ENCODE measurements around the gene GOLGA6B.
"Not testable (repeated sequence)": the region's sequence is repeated elsewhere in the genome, so short reads cannot be mapped to it uniquely, and the experiment has no call there.

GOLGA6B gene

DNA sequence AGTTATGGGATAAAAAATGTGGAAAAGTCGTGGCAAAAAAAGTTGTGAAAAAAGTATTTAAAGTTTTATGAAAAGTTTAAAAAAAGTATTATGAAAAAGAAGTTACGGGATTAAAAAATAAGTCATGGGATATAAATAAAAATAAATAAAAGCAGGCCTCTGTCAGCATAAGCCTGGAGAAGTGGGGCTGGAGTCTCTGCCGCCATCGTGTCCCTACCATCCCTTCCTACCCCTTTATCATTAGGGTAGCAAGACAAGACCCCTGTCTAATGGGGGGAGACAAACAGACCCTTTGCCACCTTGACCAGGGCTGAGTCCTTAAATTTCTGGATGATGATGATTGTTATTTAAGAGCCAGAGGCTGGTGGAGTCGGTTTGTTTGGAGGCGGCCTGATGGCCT, 15.3 kb downstream of the GOLGA6B start:
- H3K4me3 ChIP-seq (ENCODE audit: control insufficient read depth in 1 of 7, extremely low read depth in 1 of 7, insufficient read depth in 4 of 7, low read depth in 2 of 7, low read length in 6 of 7); DNase-seq; POLR2A ChIA-PET; H3K27ac ChIP-seq (ENCODE audit: insufficient read depth in 1 of 2, low read depth in 1 of 2, low read length in 2 of 2, poor library complexity in 1 of 2, severe bottlenecking in 2 of 2); H3K9me3 ChIP-seq (ENCODE audit: control extremely low read depth in 1 of 5, control insufficient read depth in 4 of 5, insufficient read depth in 2 of 5, low read depth in 1 of 5, low read length in 4 of 5); H3K36me3 ChIP-seq (ENCODE audit: control insufficient read depth in 4 of 4, insufficient read depth in 4 of 4, low read length in 3 of 4); H3K27me3 ChIP-seq (replicated peaks in 2 of 5; ENCODE audit: control insufficient read depth in 4 of 5, insufficient read depth in 5 of 5, low read length in 4 of 5); CTCF ChIA-PET: not testable (repeated sequence)
- H3K4me1 ChIP-seq (ENCODE audit: control extremely low read depth in 1 of 4, control insufficient read depth in 4 of 4, insufficient read depth in 4 of 4, low read length in 3 of 4): peaks cover 0 to 11% (median 4%) of the 10 kb centered on the region in 4 experiments
- WGBS (ENCODE audit: insufficient coverage): no CpG with 5 or more reads among the region's 6 CpGs

DNA sequence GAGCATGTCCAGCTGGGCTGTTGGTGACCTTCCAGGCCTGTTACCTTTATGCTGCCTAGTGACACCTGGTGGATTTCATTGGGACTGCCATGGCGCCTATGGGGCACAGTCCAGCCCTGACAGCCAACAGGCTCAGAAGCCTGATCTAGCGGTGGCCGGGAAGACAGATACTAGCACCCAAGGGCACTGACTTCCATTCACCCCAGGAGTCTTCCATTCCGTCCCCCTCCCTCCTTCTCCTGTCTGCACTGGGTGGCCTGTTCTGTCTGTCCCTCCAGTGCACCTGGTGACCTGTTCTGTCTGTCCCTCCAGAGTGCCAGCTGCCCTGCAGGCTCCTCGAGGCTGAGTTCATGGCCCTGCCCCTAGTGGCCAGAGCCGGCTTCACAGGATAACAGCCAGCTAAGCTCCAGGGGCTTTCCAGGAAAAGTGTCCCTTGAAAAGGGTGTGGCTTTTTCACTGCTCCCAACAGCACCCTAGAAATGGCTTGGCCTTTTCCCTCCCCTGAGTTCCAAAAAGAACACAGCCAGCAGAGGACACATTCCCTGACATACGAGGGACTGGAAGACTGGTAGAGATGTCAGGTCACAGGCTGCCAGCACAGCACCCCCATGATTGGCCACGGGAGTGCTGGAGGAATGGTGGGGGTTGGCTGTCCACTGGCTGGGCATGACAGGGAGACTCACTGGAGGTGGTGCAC, 16.3 kb downstream of the GOLGA6B start:
- H3K4me1 ChIP-seq (ENCODE audit: control extremely low read depth in 1 of 4, control insufficient read depth in 4 of 4, insufficient read depth in 4 of 4, low read length in 3 of 4): peaks cover 0 to 11% (median 4%) of the 10 kb centered on the region in 4 experiments
- H3K4me3 ChIP-seq (ENCODE audit: control insufficient read depth in 1 of 7, extremely low read depth in 1 of 7, insufficient read depth in 4 of 7, low read depth in 2 of 7, low read length in 6 of 7): peak overlapping the region in 6 of 7 experiments; percentile 23 to 75 (median 44)
- H3K36me3 ChIP-seq (ENCODE audit: control insufficient read depth in 4 of 4, insufficient read depth in 4 of 4, low read length in 3 of 4); H3K27me3 ChIP-seq (replicated peaks in 2 of 5; ENCODE audit: control insufficient read depth in 4 of 5, insufficient read depth in 5 of 5, low read length in 4 of 5); POLR2A ChIA-PET; H3K27ac ChIP-seq (ENCODE audit: insufficient read depth in 1 of 2, low read depth in 1 of 2, low read length in 2 of 2, poor library complexity in 1 of 2, severe bottlenecking in 2 of 2); H3K9me3 ChIP-seq (ENCODE audit: control extremely low read depth in 1 of 5, control insufficient read depth in 4 of 5, insufficient read depth in 2 of 5, low read depth in 1 of 5, low read length in 4 of 5): not testable (repeated sequence)
- CTCF ChIA-PET: interaction anchor here (1.3 to 1.7 kb wide), 4 partner anchors 70 to 363 kb away, joined by 3 to 10 read pairs (median 4); no protein-coding TSS in a partner anchor
- peak; percentile 58 to 73 (median 72) for DNase-seq
- 2% methylated on average over 5 of the region's 8 CpGs for WGBS (ENCODE audit: insufficient coverage)

DNA sequence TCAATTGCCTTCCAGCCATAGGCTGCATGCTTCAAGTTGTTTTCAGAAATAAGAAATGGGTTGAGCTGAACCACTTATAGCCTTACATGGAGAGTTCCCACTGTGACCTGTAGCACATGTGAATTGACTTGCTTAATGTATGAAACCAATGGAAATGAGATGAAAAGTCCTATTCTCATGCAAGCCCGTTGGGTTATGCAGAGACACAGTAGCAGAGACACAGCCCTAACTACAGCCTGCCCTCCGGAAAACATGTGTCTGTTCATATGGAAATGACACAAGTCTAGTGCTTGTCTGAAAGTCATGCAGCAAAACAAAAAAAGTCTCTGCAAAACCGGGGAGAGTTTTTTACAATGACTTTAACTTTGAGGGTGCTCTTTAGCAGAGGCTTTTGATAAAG, 17.0 kb downstream of the GOLGA6B start:
- Histone ChIP-seq H3K9me3 (ENCODE audit: control extremely low read depth in 1 of 5, control insufficient read depth in 4 of 5, insufficient read depth in 2 of 5, low read depth in 1 of 5, low read length in 4 of 5) (no peaks in the 10 kb centered on the region), H3K4me1 (ENCODE audit: control extremely low read depth in 1 of 4, control insufficient read depth in 4 of 4, insufficient read depth in 4 of 4, low read length in 3 of 4) (peaks cover 0 to 11% (median 4%) of the 10 kb centered on the region in 4 experiments), H3K27me3 (replicated peaks in 2 of 5; ENCODE audit: control insufficient read depth in 4 of 5, insufficient read depth in 5 of 5, low read length in 4 of 5) (peaks cover 0 to 7% (median 0%) of the 10 kb centered on the region in 5 experiments), H3K27ac (ENCODE audit: insufficient read depth in 1 of 2, low read depth in 1 of 2, low read length in 2 of 2, poor library complexity in 1 of 2, severe bottlenecking in 2 of 2) (no peak overlapping the region), H3K4me3 (ENCODE audit: control insufficient read depth in 1 of 7, extremely low read depth in 1 of 7, insufficient read depth in 4 of 7, low read depth in 2 of 7, low read length in 6 of 7) (no peak overlapping the region), H3K36me3 (ENCODE audit: control insufficient read depth in 4 of 4, insufficient read depth in 4 of 4, low read length in 3 of 4) (no peaks in the 10 kb centered on the region)
- POLR2A ChIA-PET: no interaction called here
- CTCF ChIA-PET: interaction anchor here (1.3 to 1.7 kb wide), 4 partner anchors 71 to 362 kb away, joined by 3 to 10 read pairs (median 4); no protein-coding TSS in a partner anchor
- DNase-seq: no peak
- 39% methylated on average over 3 of the region's 3 CpGs for WGBS (ENCODE audit: insufficient coverage)

DNA sequence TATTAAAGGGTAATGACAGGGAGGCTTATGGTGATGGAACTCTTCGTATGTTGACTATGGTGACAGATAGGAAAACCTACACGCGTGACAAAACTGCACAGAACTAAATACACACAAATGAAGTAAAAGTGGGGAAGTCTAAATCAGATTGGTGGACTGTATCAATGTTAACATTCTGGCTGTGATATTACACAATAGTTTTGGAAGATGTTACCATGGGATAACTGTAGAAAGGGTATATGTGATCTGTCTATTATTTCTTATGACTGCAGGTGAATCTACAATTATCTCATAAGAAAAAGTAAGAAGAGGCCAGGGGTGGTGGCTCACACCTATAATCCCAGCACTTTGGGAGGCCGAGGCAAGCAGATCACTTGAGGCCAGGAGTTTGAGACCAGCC, 22.3 kb downstream of the GOLGA6B start:
- Histone ChIP-seq H3K4me1 (ENCODE audit: control extremely low read depth in 1 of 4, control insufficient read depth in 4 of 4, insufficient read depth in 4 of 4, low read length in 3 of 4) (no peaks in the 10 kb centered on the region), H3K4me3 (ENCODE audit: control insufficient read depth in 1 of 7, extremely low read depth in 1 of 7, insufficient read depth in 4 of 7, low read depth in 2 of 7, low read length in 6 of 7) (no peak overlapping the region), H3K27me3 (replicated peaks in 2 of 5; ENCODE audit: control insufficient read depth in 4 of 5, insufficient read depth in 5 of 5, low read length in 4 of 5) (peaks cover 0 to 25% (median 3%) of the 10 kb centered on the region in 5 experiments), H3K36me3 (ENCODE audit: control insufficient read depth in 4 of 4, insufficient read depth in 4 of 4, low read length in 3 of 4) (no peaks in the 10 kb centered on the region), H3K9me3 (ENCODE audit: control extremely low read depth in 1 of 5, control insufficient read depth in 4 of 5, insufficient read depth in 2 of 5, low read depth in 1 of 5, low read length in 4 of 5) (no peaks in the 10 kb centered on the region), H3K27ac (ENCODE audit: insufficient read depth in 1 of 2, low read depth in 1 of 2, low read length in 2 of 2, poor library complexity in 1 of 2, severe bottlenecking in 2 of 2) (no peak overlapping the region)
- ChIA-PET POLR2A (no interaction called here), CTCF (no interaction called here)
- DNase-seq: no peak
- WGBS (ENCODE audit: insufficient coverage): 100% methylated on average over 1 of the region's 4 CpGs

DNA sequence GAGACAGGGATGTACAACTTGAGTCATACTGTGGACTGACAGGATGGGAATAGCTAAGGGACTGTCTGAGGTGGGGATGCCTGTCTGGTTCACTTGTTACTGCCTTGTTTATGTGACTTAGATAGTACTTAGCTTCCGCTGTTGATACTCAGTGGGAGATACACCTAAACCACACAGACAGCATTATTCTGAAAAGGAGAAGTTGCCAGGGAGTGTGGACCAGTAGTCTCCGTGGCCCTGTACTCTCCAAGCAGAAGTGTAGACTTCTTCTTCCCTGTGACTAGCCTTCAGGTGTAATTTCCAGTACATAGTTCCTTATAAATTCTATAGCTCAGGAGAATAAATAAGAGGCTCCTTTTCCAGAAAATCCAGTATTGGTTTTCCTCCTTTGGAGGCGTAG, 26.4 kb downstream of the GOLGA6B start:
- Histone ChIP-seq H3K36me3 (ENCODE audit: control insufficient read depth in 4 of 4, insufficient read depth in 4 of 4, low read length in 3 of 4) (no peaks in the 10 kb centered on the region), H3K4me3 (ENCODE audit: control insufficient read depth in 1 of 7, extremely low read depth in 1 of 7, insufficient read depth in 4 of 7, low read depth in 2 of 7, low read length in 6 of 7) (no peak overlapping the region), H3K9me3 (ENCODE audit: control extremely low read depth in 1 of 5, control insufficient read depth in 4 of 5, insufficient read depth in 2 of 5, low read depth in 1 of 5, low read length in 4 of 5) (no peaks in the 10 kb centered on the region), H3K4me1 (ENCODE audit: control extremely low read depth in 1 of 4, control insufficient read depth in 4 of 4, insufficient read depth in 4 of 4, low read length in 3 of 4) (peaks cover 0 to 8% (median 7%) of the 10 kb centered on the region in 4 experiments), H3K27me3 (replicated peaks in 2 of 5; ENCODE audit: control insufficient read depth in 4 of 5, insufficient read depth in 5 of 5, low read length in 4 of 5) (peaks cover 0 to 24% (median 3%) of the 10 kb centered on the region in 5 experiments), H3K27ac (ENCODE audit: insufficient read depth in 1 of 2, low read depth in 1 of 2, low read length in 2 of 2, poor library complexity in 1 of 2, severe bottlenecking in 2 of 2) (no peak overlapping the region)
- ChIA-PET CTCF (interaction anchor here (0.7 to 1.1 kb wide), 2 partner anchors 48 to 81 kb away, joined by 3 read pairs; no protein-coding TSS in a partner anchor), POLR2A (interaction anchor here (0.6 kb wide), 1 partner anchor 105 kb away, joined by 3 read pairs; no protein-coding TSS in a partner anchor)
- DNase-seq: peak in 2 of 3 donors; percentile 36 to 44
- WGBS (ENCODE audit: insufficient coverage): 43% methylated on average over 1 of the region's 3 CpGs

DNA sequence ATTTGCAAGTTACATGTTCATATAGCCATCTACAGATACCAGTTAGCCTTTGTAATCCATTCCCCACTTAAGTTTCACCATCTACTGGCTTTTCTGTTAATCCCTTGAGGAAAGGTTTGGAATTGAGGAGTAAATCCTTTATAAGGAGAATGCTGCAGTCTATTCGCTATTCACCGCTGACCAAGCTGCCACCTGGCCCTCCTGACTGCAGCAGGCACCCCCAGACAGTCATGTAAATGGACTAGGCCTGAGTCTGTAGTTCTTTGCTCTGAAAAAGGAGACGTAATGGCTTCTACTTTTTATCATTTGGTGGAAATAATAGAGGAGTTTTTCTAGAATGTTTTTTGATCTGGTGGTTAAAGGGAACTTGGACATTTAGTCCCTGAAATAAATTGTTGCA, 28.3 kb downstream of the GOLGA6B start:
- peaks cover 0 to 19% (median 3%) of the 10 kb centered on the region in 5 experiments for H3K27me3 ChIP-seq (replicated peaks in 2 of 5; ENCODE audit: control insufficient read depth in 4 of 5, insufficient read depth in 5 of 5, low read length in 4 of 5)
- DNase-seq: no peak
- no peak overlapping the region for H3K4me3 ChIP-seq (ENCODE audit: control insufficient read depth in 1 of 7, extremely low read depth in 1 of 7, insufficient read depth in 4 of 7, low read depth in 2 of 7, low read length in 6 of 7)
- no peak overlapping the region for H3K27ac ChIP-seq (ENCODE audit: insufficient read depth in 1 of 2, low read depth in 1 of 2, low read length in 2 of 2, poor library complexity in 1 of 2, severe bottlenecking in 2 of 2)
- H3K9me3 ChIP-seq (ENCODE audit: control extremely low read depth in 1 of 5, control insufficient read depth in 4 of 5, insufficient read depth in 2 of 5, low read depth in 1 of 5, low read length in 4 of 5): no peaks in the 10 kb centered on the region
- POLR2A ChIA-PET: no interaction called here
- H3K36me3 ChIP-seq (ENCODE audit: control insufficient read depth in 4 of 4, insufficient read depth in 4 of 4, low read length in 3 of 4): no peaks in the 10 kb centered on the region
- H3K4me1 ChIP-seq (ENCODE audit: control extremely low read depth in 1 of 4, control insufficient read depth in 4 of 4, insufficient read depth in 4 of 4, low read length in 3 of 4): peaks cover 4 to 13% (median 7%) of the 10 kb centered on the region in 4 experiments
- CTCF ChIA-PET: no interaction called here
- 100% methylated on average over 3 of the region's 3 CpGs for WGBS (ENCODE audit: insufficient coverage)

DNA sequence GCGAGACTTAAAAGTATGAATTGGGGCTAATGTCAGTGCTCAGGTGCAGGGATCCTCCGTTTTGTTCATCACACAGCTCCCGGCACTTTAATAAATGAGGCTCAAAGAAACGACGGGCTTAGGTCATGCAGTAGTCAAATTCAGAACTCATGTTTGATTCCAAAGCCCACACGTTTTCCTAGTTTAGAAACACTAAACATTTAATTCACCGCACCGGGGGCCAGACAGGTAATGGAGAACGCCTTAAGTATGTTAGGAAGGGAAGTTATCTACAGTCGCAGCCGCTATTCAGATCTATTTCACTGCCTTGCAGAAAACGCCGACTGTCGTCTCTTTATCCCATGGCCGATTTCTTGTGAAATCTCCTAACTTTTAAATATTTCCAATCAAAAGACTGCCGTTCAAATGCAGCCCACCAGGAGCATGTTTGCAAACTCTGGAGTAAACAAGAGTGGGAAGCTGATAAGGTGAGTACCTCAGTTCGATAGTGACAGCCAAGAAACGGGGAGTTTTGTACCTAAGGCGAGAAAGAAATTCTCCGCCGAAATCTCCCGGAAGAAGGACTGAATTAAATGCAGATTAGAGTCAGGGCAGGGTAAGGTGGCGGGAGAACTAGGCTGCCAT, 30.9 kb downstream of the GOLGA6B start:
- ChIA-PET POLR2A (no interaction called here), CTCF (interaction anchor here (0.6 to 1.0 kb wide), 2 partner anchors 20 to 1533 kb away, joined by 3 read pairs; no protein-coding TSS in a partner anchor)
- Histone ChIP-seq H3K4me3 (ENCODE audit: control insufficient read depth in 1 of 7, extremely low read depth in 1 of 7, insufficient read depth in 4 of 7, low read depth in 2 of 7, low read length in 6 of 7) (peak overlapping the region; percentile 67 to 91 (median 87)), H3K9me3 (ENCODE audit: control extremely low read depth in 1 of 5, control insufficient read depth in 4 of 5, insufficient read depth in 2 of 5, low read depth in 1 of 5, low read length in 4 of 5) (no peaks in the 10 kb centered on the region), H3K4me1 (ENCODE audit: control extremely low read depth in 1 of 4, control insufficient read depth in 4 of 4, insufficient read depth in 4 of 4, low read length in 3 of 4) (peaks cover 4 to 13% (median 7%) of the 10 kb centered on the region in 4 experiments), H3K27ac (ENCODE audit: insufficient read depth in 1 of 2, low read depth in 1 of 2, low read length in 2 of 2, poor library complexity in 1 of 2, severe bottlenecking in 2 of 2) (peak overlapping the region in 1 of 2 experiments; percentile 76), H3K36me3 (ENCODE audit: control insufficient read depth in 4 of 4, insufficient read depth in 4 of 4, low read length in 3 of 4) (no peaks in the 10 kb centered on the region), H3K27me3 (replicated peaks in 2 of 5; ENCODE audit: control insufficient read depth in 4 of 5, insufficient read depth in 5 of 5, low read length in 4 of 5) (peaks cover 0 to 4% (median 0%) of the 10 kb centered on the region in 5 experiments)
- WGBS (ENCODE audit: insufficient coverage): 29% methylated on average over 16 of the region's 23 CpGs
- DNase-seq: peak in 1 of 3 donors; percentile 24
